ENCODE measurements around the gene RAP1GAP2.

DNA sequence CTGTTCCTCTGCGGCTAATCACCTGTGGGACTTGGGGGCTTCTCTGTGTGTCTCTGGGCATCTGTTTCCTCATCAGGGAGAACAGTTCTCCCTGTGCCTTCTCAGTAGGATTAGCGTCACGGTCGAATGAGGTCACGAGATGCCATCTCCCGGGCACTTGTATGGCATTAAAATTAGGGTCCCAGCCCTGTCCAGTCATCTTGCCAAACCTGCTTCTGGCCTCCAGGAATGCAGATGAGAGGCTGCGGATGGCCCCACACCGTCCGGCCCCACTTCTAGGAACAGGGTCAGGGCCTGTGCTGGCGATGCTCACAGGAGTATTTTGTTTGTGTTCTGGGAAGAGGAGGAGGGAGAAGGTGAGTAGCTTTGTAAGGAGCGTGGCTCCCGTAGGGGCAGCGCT, 208.7 kb downstream of the RAP1GAP2 start:
- TF ChIP-seq, protein P1, sequence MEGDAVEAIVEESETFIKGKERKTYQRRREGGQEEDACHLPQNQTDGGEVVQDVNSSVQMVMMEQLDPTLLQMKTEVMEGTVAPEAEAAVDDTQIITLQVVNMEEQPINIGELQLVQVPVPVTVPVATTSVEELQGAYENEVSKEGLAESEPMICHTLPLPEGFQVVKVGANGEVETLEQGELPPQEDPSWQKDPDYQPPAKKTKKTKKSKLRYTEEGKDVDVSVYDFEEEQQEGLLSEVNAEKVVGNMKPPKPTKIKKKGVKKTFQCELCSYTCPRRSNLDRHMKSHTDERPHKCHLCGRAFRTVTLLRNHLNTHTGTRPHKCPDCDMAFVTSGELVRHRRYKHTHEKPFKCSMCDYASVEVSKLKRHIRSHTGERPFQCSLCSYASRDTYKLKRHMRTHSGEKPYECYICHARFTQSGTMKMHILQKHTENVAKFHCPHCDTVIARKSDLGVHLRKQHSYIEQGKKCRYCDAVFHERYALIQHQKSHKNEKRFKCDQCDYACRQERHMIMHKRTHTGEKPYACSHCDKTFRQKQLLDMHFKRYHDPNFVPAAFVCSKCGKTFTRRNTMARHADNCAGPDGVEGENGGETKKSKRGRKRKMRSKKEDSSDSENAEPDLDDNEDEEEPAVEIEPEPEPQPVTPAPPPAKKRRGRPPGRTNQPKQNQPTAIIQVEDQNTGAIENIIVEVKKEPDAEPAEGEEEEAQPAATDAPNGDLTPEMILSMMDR (IDR thresholded peaks at IDR 0.05; ENCODE audit: borderline replicate concordance, extremely low read depth, low read length, poor library complexity, severe bottlenecking): no peak
- TF ChIP-seq EZH2 (IDR thresholded peaks at IDR 0.05; ENCODE audit: borderline replicate concordance, low read depth, low read length, severe bottlenecking): no peak

Measured in DND-41 (cell line).